Measurements from ENCODE around the gene KLC3. TPM values are rescaled to one million over a fixed set of nuclear protein-coding genes. Genes with fewer than 3 reads are reported as not detected.

Gene KLC3
- total RNA-seq, 1 experiment from 2014 or later, result 0.49 TPM

DNA sequence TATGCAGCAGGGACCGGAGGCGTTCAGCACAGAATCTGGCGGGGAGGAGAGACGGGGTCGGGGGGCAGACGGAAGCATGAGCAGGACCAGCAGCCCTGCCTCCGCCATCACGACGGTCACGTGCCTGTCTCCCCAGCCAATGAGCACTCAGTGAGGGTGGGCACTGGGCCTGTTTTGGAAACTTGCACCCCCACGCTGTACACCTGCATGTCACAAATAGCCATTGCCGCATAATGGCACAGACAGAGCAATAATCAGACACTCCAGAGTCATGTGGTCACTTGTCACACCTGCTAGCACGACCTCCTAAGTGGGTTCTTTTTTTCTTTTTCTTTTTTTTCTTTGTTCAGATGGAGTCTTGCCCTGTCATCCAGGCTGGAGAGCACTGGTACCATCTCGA is 21.1 kb downstream of the KLC3 start:
- CTCF ChIA-PET, result no interaction called here

DNA sequence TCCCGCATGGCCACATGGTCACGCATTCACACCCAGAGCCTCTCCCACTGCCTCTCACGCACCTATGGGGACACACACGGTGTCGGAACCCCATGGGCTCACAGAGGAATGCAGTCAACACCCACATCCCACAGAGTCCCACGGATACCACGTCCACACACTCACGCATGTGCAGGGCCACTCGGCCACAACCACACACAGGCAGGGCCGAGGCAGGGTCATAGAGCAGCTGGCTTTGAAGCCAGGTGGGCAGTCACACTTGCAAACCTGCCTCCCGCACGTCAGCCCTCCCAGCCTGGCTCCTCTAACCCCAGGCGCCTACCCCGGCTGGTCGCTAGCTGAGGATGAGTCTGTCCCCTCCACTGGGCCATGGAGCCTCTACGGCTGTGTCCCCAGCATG is 21.7 kb downstream of the KLC3 start:
- DNase-seq (ENCODE audit: low read depth, low spot score), result no peak
- no peaks in the 10 kb centered on the region for H3K27me3 ChIP-seq (ENCODE audit: control insufficient read depth, insufficient read depth, low read length)
- no peaks in the 10 kb centered on the region for H3K4me1 ChIP-seq (ENCODE audit: control insufficient read depth, insufficient read depth, low read length)
- no TSS peak for BruUV-seq (replicated peaks)
- ATAC-seq, result no peak
- intact Hi-C loops (cut with micrococcal nuclease; ENCODE audit: unreplicated experiment) (no loop called here), in situ Hi-C loops (cut with HindIII; ENCODE audit: low pct_unique_long_range_greater_than_20kb, low sequenced_read_pairs) (no loop called here)
- no peak overlapping the region for H3K4me3 ChIP-seq (ENCODE audit: low read depth in 2 of 2, low read length in 2 of 2)
- no peaks in the 10 kb centered on the region for H3K9me3 ChIP-seq (ENCODE audit: control insufficient read depth, insufficient read depth, low read depth, low read length)
- H3K27ac ChIP-seq (ENCODE audit: low read length), result no peak overlapping the region
- ChIA-PET POLR2A (no interaction called here), CTCF (no interaction called here)
- TF ChIP-seq, protein P1, sequence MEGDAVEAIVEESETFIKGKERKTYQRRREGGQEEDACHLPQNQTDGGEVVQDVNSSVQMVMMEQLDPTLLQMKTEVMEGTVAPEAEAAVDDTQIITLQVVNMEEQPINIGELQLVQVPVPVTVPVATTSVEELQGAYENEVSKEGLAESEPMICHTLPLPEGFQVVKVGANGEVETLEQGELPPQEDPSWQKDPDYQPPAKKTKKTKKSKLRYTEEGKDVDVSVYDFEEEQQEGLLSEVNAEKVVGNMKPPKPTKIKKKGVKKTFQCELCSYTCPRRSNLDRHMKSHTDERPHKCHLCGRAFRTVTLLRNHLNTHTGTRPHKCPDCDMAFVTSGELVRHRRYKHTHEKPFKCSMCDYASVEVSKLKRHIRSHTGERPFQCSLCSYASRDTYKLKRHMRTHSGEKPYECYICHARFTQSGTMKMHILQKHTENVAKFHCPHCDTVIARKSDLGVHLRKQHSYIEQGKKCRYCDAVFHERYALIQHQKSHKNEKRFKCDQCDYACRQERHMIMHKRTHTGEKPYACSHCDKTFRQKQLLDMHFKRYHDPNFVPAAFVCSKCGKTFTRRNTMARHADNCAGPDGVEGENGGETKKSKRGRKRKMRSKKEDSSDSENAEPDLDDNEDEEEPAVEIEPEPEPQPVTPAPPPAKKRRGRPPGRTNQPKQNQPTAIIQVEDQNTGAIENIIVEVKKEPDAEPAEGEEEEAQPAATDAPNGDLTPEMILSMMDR (IDR thresholded peaks at IDR 0.05), result no peak
- TF ChIP-seq TCF7L2 (IDR thresholded peaks at IDR 0.05; ENCODE audit: low read depth, low read length), result no peak
- TF ChIP-seq, protein P2, sequence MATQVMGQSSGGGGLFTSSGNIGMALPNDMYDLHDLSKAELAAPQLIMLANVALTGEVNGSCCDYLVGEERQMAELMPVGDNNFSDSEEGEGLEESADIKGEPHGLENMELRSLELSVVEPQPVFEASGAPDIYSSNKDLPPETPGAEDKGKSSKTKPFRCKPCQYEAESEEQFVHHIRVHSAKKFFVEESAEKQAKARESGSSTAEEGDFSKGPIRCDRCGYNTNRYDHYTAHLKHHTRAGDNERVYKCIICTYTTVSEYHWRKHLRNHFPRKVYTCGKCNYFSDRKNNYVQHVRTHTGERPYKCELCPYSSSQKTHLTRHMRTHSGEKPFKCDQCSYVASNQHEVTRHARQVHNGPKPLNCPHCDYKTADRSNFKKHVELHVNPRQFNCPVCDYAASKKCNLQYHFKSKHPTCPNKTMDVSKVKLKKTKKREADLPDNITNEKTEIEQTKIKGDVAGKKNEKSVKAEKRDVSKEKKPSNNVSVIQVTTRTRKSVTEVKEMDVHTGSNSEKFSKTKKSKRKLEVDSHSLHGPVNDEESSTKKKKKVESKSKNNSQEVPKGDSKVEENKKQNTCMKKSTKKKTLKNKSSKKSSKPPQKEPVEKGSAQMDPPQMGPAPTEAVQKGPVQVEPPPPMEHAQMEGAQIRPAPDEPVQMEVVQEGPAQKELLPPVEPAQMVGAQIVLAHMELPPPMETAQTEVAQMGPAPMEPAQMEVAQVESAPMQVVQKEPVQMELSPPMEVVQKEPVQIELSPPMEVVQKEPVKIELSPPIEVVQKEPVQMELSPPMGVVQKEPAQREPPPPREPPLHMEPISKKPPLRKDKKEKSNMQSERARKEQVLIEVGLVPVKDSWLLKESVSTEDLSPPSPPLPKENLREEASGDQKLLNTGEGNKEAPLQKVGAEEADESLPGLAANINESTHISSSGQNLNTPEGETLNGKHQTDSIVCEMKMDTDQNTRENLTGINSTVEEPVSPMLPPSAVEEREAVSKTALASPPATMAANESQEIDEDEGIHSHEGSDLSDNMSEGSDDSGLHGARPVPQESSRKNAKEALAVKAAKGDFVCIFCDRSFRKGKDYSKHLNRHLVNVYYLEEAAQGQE (IDR thresholded peaks at IDR 0.05; ENCODE audit: insufficient read depth in 1 of 2, low read depth in 2 of 2, low read length in 1 of 2), result no peak
- no peak for TF ChIP-seq SIN3A (IDR thresholded peaks at IDR 0.05; ENCODE audit: borderline replicate concordance, insufficient read depth, low read depth, low read length)
- no peak for TF ChIP-seq POLR2AphosphoS5 (IDR thresholded peaks at IDR 0.05; ENCODE audit: low read depth, low read length)
- no peaks in the 10 kb centered on the region for H3K36me3 ChIP-seq (ENCODE audit: control insufficient read depth, insufficient read depth, low read length)

More for the DNA sequence above, 21.1 kb downstream of the KLC3 start:
- H3K4me3 ChIP-seq (ENCODE audit: low read depth in 2 of 2, low read length in 2 of 2), result no peak overlapping the region
- no peaks in the 10 kb centered on the region for H3K27me3 ChIP-seq (ENCODE audit: control insufficient read depth, insufficient read depth, low read length)
- H3K9me3 ChIP-seq (ENCODE audit: control insufficient read depth, insufficient read depth, low read depth, low read length), result no peaks in the 10 kb centered on the region
- BruUV-seq (replicated peaks), result no TSS peak
- H3K4me1 ChIP-seq (ENCODE audit: control insufficient read depth, insufficient read depth, low read length), result no peaks in the 10 kb centered on the region
- no peak overlapping the region for H3K27ac ChIP-seq (ENCODE audit: low read length)
- TF ChIP-seq, protein P1 (IDR thresholded peaks at IDR 0.05), result no peak
- TF ChIP-seq POLR2AphosphoS5 (IDR thresholded peaks at IDR 0.05; ENCODE audit: low read depth, low read length) (no peak), SIN3A (IDR thresholded peaks at IDR 0.05; ENCODE audit: borderline replicate concordance, insufficient read depth, low read depth, low read length) (no peak), TCF7L2 (IDR thresholded peaks at IDR 0.05; ENCODE audit: low read depth, low read length) (no peak)
- TF ChIP-seq, protein P2 (IDR thresholded peaks at IDR 0.05; ENCODE audit: insufficient read depth in 1 of 2, low read depth in 2 of 2, low read length in 1 of 2), result no peak
- H3K36me3 ChIP-seq (ENCODE audit: control insufficient read depth, insufficient read depth, low read length), result no peaks in the 10 kb centered on the region
- POLR2A ChIA-PET, result no interaction called here
- in situ Hi-C loops (cut with HindIII; ENCODE audit: low pct_unique_long_range_greater_than_20kb, low sequenced_read_pairs) (no loop called here), intact Hi-C loops (cut with micrococcal nuclease; ENCODE audit: unreplicated experiment) (no loop called here)
- DNase-seq (ENCODE audit: low read depth, low spot score) (no peak), ATAC-seq (no peak)

Data from Panc1 (cell line).